GM12865 (cell line): ENCODE results near the gene UTP14C.

Source experiments
- DNase-seq: peaks from one replicate; pipeline ENCODE4 v3.0.0; 2010; ENCODE audit warnings: low read depth
- H3K4me3 ChIP-seq: 2 replicates; pipeline ENCODE4 v1.5.1; 2011; ENCODE audit warnings: mild to moderate bottlenecking, low read depth, low read length, control low read depth
- TF ChIP-seq, protein P1 (sequence below): IDR thresholded peaks from 2 replicates; pipeline ENCODE4 v1.5.1; 2011; ENCODE audit warnings: low read length, control low read depth, low read depth, inconsistent platforms; ENCODE audit not compliant: insufficient read depth; ENCODE audit errors: missing control alignments

Gene UTP14C

DNA sequence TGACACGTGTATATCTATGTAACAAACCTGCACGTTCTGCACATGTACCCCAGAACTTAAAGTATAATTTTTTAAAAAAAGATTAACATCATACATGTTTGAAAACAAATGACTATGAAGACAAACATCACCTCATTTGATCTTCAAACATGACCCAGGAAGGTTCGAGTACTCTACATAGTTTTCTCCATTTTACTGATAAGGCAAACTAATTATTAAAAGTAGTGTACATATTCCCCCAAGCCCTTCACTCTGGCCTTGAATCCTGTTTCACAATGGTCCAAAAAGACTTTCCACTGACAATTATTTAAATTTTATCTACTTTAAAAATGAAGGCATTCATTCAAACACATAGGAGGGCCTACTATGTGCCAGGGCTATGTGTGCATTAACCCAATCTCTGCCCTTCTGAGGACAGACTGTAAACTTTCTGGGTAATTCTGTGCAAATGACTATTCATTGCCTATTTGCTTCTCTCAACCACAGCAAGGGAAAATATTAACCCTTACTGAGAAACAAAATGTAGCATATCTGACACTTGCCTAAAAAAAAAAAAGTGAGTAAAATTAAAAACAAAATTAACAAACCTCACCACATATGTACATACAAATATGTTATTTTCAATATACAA, 35.4 kb upstream of the UTP14C start:
- DNase-seq: no peak
- TF ChIP-seq, protein P1, sequence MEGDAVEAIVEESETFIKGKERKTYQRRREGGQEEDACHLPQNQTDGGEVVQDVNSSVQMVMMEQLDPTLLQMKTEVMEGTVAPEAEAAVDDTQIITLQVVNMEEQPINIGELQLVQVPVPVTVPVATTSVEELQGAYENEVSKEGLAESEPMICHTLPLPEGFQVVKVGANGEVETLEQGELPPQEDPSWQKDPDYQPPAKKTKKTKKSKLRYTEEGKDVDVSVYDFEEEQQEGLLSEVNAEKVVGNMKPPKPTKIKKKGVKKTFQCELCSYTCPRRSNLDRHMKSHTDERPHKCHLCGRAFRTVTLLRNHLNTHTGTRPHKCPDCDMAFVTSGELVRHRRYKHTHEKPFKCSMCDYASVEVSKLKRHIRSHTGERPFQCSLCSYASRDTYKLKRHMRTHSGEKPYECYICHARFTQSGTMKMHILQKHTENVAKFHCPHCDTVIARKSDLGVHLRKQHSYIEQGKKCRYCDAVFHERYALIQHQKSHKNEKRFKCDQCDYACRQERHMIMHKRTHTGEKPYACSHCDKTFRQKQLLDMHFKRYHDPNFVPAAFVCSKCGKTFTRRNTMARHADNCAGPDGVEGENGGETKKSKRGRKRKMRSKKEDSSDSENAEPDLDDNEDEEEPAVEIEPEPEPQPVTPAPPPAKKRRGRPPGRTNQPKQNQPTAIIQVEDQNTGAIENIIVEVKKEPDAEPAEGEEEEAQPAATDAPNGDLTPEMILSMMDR: no peak
- H3K4me3 ChIP-seq: no peak overlapping the region

DNA sequence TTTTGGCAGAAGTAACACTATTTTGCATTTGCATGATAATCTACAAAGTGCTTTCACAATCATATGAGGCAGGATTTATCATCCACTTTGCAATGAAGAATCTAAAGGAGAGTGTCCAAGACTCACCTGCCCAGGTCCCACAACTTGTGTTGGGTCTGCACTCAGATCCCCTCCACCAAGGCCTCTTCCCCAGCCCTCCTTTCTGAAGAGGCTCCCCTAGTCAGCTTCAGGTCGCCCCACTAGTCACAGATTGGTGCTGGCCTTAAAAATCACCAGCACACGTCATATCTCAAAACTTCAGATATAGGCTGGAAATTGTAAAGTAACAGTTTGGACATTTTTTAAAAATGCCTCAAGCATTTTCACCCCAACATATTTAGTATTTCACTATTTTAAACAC, 30.8 kb upstream of the UTP14C start:
- TF ChIP-seq, protein P1: no peak
- no peak overlapping the region for H3K4me3 ChIP-seq
- no peak for DNase-seq

DNA sequence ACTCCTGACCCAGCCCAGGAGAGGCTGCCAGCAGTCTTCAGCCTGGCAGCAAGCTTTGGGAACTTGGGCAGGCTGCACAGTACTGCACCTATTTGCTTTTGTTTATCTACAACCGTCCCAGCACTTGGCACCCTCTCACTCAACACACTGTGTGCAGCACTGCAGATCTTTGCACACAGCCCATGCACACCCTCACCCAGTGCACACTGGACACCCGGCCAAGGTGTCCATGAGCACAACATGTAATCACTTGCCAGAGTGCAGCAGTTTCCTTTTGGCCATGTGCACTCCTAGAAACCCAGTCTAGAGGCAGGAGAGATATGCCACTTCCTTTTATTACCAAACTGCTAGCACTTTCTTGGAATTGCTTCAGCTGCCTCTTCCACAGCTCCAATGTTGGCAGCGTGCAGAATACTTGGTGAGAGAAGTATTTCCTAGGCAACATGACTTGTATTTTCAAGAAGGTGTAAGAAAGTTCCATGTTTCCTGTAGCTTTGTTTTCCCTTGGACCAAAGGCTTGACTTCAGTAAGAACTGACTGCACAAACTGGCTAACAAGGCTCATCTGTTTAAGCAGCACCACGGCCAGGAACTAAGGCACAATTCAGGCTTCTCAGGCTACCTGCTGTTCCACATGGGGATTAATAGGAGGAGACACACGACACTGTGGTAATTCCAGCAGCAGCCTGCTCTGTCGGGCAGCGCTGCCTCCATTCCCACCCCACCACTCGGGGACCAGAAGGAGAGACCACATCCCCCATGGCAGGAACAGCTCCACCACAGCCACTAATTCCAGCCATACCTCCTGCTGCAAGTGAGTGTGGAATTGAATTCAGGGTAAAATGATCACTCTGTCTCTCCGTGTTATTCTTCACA, 28.6 kb upstream of the UTP14C start:
- TF ChIP-seq, protein P1: no peak
- H3K4me3 ChIP-seq: no peak overlapping the region
- no peak for DNase-seq

DNA sequence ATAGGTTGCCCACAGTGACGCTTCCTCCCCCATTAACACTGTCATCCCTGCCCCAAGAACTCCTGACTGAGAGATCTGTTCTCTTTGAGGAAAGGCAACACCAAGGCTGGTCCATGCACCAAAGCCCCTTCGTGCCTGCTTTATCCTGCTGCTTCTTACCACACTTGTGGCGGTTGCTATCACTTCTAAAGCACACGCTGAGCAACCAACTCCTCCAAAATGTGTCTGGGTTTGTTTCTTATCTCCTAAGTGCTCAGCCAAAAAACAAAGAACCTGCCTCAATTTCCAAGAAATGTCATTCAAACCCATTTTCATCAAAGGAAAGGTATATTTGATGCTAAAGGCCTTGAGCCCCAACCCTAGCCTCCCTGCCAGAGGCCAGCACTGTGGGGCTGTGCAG, 27.9 kb upstream of the UTP14C start:
- no peak overlapping the region for H3K4me3 ChIP-seq
- DNase-seq: no peak
- TF ChIP-seq, protein P1: no peak

DNA sequence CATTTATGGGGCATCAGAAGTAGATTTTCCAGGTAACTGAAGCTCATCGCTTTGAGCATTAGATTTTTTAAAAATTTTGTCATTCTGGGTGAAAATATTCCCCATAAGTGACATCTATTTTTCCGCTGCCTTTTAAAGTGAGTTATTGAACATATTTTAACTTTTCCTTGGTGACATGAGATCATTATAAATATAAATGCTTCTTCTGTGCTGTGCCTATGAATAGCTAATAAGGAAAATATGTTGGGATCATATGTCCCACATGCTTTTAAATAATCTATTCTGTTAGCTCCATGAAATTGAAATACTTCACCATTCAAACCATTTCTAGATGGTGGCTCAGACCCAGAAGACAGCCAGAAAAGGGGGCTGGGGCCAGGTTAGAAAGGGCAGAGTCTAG, 27.3 kb upstream of the UTP14C start:
- TF ChIP-seq, protein P1: no peak
- H3K4me3 ChIP-seq: no peak overlapping the region
- DNase-seq: no peak

DNA sequence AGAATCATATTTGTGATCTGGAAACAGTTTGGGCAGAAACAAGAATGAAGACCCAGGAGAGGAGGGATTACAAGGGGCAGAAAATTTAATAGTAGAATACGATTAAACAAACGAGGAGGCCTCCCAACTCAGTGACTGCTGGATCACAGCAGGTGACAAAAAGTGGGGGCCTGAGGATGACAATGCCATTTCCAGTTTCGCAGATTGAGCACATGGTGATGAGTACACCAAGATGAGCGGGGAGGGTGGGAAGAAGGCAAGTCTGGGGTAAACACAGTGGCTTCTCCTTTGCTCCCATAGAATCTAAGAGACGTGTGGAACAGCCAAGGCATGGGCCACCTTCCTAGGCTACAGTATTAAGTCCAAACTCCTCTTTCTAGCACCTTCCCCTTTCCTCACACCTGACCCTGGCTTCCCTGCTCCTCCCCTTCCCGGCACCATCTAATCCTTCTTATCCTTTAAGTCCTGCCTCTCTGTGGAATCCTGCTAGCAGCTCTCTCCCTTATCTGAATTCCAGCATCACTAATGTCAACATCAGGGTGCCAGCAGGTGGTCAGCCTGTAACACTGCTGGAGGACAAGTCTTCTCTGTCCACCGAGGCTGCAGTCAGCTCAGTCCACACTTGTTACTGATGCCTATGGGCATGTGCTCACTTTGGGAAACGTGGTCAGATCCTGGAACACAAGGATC, 26.7 kb upstream of the UTP14C start:
- no peak for DNase-seq
- TF ChIP-seq, protein P1: no peak
- no peak overlapping the region for H3K4me3 ChIP-seq
